HG03565 (cell line): ENCODE data around the gene ARMCX1.
"Not testable (repeated sequence)": the region's sequence is repeated elsewhere in the genome, so short reads cannot be mapped to it uniquely, and the experiment has no call there.

Experiments
- ATAC-seq: cut with Tn5 transposase; IDR thresholded peaks from one replicate; pipeline ENCODE4 v1.9.1; 2021; ENCODE audit warnings: mild to moderate bottlenecking, moderate library complexity; ENCODE audit not compliant: unreplicated experiment

The ARMCX1 gene

DNA sequence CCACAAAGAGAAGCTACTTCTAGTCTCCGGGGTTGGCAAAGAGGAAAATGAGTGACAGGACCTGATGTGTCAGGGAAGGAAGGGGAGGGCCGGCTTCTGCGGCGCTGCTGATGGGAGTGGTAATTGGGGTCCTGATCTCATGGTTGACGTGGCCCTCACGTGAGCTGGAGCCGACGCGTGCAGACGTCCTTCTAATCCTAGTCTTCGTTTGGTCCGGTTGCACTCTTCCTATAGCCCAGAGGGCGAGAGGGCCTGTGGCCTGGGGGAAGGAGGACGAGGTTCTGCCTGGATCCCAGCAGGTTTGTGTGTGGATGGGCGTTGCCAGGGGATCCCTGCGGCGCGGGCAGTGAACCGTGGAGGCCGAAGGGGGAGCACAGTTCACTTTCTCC, at the start of gene ARMCX1:
ARMCX1 (plus strand) TSS at position 186 of the 389 bp plus-strand sequence. CDS start 2,384 bp downstream, outside the sequence.
- no peak for ATAC-seq

DNA sequence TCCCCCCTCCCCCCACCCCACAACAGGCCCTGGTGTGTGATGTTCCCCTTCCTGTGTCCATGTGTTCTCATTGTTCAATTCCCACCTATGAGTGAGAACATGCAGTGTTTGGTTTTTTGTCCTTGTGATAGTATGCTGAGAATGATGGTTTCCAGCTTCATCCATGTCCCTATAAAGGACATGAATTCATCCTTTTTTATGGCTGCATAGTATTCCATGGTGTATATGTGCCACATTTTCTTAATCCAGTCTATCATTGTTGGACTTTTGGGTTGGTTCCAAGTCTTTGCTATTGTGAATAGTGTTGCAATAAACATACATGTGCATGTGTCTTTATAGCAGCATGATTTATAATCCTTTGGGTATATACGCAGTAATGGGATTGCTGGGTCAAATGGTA, 47.4 kb upstream of the ARMCX1 start:
- not testable (repeated sequence) for ATAC-seq

DNA sequence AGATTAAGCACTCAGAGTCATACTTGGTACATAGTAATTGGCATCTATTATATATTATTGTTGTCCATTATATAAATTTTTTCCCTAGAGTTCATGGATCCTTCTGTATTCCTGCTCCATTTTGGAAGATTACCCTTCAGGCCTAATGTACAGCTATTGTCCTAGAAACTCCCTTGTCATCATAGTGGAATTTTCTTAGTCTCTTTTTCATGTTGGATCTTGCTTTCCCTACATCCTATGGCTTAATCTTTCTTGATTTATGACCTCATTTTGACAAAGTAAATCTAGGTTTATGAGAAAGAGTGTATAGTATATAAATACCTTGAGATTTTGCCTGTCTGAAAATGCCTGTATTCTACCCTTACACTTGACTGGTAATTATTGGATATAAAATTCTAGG, 43.0 kb upstream of the ARMCX1 start:
- ATAC-seq: no peak

DNA sequence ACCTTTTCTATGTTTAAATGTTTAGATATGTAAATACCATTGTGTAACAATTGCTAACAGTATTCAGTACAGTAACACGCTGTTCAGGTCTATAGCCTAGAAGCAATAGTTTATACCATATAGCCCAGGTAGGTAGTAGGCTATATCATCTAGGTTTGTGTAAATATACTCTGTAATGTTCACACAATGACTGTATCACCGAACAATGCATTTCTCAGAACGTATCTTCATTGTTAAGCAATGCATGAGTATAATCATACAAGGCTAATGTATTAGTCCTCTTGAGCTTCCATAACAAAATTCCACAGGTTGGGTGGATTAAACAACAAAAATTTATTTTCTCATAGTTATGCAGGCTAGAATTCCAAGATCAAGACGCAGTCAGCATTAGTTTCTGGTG, 42.4 kb upstream of the ARMCX1 start:
- ATAC-seq: no peak

DNA sequence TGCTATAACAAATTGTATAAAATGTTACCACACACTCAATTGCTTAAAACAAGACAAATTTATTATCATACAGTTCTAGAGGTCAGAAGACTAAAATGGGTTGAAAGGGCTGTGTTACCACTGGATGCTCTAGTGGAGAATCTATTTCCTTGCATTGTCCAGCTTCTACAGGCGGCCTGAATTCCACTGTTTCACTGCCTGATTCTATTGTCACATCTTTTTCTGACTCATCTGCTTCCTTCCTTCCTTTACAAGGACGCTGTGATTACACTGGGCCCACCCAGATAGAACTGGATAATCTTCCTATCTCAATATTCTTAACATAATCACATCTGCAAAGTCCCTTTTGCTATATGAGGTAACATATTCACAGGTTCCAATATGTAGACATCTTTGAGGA, 19.4 kb upstream of the ARMCX1 start:
- ATAC-seq: no peak

DNA sequence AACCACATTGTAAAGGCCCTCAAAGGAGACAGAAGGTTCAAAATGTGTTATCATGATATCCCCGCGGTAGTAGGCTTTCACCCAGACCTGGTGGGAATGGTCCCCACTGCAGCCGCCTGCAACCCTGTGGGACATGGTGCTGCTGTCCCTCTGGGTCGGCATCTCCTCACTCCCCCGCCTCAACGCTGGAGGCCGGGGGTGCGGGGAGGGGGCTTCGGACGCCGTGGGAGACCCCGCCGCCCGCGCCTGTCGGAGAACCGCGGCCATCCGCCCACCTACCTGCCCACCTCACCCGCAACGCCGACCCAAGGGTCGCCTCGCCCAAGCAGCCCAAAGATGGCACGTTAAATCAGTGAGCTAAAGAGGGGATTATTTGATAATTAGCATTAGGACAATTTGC, 11.2 kb upstream of the ARMCX1 start:
- ATAC-seq: no peak

DNA sequence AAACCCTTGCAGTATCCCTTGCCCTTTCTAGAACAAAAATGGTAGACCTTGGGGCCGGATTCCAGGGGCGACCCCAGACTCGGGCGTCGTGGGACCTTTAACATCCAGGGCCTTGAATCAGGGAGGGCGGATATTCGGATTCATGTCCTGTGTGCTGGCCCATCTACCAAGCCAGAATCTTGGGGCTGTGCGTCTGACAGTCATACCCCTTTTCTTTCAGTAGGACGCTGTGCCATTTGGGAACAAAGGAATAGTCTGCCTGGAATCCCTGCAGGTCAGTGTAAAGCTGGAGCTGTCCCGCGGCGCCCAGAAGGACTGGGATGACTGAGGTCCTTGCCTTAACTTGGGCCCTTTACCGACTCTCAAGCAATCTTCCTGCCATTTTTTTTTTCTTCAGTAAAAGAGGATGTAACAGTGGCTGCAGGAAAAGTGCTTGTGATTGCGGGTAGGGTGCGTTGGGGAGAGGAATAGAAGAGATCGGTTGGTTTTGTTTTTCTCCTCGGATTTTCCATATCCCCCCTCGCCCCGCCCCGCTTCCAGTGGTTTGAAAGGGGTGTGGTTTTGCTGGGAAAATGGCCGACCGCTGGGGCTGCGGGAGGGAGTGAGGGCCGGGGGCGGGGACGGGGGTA, 518 bp downstream of the ARMCX1 start:
- no peak for ATAC-seq

DNA sequence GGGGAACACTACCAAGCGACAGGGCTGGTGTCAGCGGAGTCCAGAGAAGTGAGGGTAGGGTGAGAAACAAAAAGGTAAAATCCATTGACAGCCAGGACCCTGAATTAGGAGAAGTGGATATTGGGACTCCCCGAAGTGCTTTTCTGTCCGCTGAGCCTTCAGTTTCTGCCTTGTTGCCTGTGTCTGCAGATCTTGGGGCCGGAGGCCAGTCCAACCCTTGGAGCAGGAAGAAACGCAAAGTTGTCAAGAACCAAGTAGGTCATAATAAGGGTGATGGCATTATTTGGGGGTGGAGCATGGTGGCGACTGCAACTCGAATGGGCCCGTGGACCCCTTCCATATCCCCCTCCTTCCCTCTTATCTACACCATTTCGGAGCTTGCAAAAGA, 1.0 kb downstream of the ARMCX1 start:
- ATAC-seq: no peak

DNA sequence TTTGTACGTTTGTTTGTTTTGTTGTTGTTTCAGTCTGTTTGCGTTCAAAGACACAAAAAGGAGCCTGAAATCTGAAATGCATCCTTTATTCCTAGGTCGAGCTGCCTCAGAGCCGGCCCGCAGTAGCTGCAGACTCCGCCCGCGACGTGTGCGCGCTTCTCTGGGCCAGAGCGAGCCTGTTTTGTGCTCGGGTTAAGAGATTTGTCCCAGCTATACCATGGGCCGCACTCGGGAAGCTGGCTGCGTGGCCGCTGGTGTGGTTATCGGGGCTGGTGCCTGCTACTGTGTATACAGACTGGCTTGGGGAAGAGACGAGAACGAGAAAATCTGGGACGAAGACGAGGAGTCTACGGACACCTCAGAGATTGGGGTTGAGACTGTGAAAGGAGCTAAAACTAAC, 2.4 kb downstream of the ARMCX1 start:
- no peak for ATAC-seq

DNA sequence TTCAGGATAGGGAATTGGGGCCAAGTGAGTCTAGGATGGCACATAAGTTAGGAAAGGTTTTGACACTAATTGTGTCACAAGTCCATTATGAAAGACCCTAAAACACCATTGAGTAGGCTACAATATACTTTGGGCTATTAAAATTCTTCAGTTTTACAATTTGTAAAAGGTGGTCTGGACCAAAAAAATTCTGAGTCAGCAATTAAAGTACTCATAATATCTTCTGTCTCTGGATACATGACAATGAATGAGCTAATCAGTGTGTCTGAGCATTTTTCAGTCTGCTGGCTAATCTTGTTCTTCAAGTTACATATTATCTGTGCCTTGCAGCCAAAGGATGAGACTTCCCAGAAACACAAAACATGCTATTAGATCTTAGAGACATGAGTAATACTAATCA, 14.3 kb downstream of the ARMCX1 start:
- no peak for ATAC-seq

DNA sequence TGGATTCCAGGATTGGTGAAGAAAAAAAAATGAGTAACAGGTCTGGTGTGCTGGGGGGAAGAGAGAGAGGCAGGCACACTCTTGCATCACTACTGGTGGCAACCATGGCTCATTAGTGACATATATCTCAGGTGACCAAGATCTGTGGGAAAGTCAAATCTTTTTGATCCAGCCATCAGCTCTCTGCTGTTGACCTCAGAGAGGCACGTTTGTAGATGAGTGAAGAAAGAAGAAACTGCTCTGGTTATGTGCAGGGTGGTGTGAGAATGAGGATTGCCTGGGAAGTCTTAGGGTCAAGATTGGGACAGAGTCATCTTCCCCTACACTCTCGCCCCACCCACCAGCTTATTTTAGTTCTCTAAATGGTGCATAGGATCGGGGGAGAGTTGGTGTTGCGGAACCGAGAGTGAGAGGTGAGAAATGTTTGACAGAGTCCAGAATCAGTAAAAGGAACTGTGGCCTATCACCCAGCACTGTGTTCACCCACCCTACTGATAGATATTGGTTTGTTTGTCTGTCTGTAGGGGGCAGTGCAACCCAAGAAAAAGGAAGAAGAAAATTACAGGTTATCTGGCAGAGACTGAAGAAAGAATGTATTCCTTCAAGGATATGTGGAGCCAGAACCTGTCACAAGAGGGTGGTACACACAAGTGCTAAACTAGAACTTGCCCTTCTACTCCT, 45.5 kb downstream of the ARMCX1 start:
- peak; percentile 96 for ATAC-seq

DNA sequence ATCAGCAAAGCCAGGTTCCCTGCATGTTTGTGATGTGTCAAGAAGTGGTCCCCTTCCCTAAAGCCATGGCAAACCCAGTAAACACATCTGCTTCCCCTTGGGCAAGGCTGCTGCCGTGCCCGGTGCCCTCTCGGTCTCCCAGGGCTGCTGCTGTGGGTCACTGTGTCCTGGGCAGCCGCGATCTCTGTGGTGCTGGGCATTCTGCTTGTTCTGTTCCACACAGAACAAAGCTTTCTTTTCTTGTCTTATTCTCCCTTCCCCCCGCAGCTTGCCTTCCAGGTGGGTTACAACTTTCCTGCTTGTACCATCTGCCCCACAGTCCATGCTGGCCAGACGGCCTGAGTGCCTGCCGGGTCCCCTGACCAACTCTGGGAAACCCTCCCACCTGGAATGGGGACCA, 49.2 kb downstream of the ARMCX1 start:
- ATAC-seq: not testable (repeated sequence)

DNA sequence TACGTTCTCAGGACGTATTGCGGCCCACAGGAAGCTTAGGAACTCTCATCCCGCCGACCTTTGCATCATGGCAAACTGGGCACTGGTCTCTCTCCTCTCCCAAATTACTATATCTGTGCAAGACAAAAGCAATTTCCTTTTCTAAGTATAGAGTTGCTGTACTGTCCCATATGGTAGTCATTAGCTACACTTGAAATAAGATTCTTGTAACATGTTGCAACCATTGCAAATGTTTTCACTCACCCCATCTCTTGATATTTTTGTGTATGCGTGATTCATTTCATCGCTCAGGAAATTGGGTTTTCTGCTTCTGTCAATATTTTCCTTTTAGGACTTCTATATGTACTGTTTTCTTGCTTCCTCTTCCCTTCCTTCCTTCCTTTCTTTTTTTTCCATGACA, 51.7 kb downstream of the ARMCX1 start:
- ATAC-seq: no peak
